Right renal cortex interstitium (tissue), 3 donors: Measurements from ENCODE around the gene PDE10A. TPM values are rescaled to one million over a fixed set of nuclear protein-coding genes. Genes with fewer than 3 reads are reported as not detected.

Experiments used
- DNase-seq, 3 donors: peaks; one replicate each; pipeline ENCODE4 v3.0.0-alpha.2; 2013; ENCODE audit warnings: low read depth in 3 of 3, low spot score in 2 of 3
- polyA plus RNA-seq, 3 donors: library from polyadenylated mRNA; unstranded; fragments of 120-200 nt; gene quantifications; one replicate each; pipeline ENCODE4 v1.2.1, GENCODE V29; 2013; ENCODE audit not compliant: insufficient read length in 3 of 3

Gene PDE10A
- polyA plus RNA-seq = 10 to 100 TPM; 19.0 to 20.4 (median 19.9) TPM

- DNase-seq = no peak
Measured at GRCh38 chr6:165662749-165663376, at the start of gene PDE10A. Gene PDE10A (minus strand): TSS chr6:165663241. CDS start chr6:165662811, 430 bp downstream.

- DNase-seq = no peak
Measured at GRCh38 chr6:165708985-165709576, 46.0 kb upstream of the PDE10A start.

- DNase-seq = no peak
Measured at GRCh38 chr6:165707067-165707853, 44.2 kb upstream of the PDE10A start.

- DNase-seq = no peak
Measured at GRCh38 chr6:165705941-165706340, 42.9 kb upstream of the PDE10A start.

GRCh38 chr6:165704045-165704748, 41.2 kb upstream of the PDE10A start:
- no peak for DNase-seq

GRCh38 chr6:165702669-165703068, 39.6 kb upstream of the PDE10A start:
- DNase-seq = no peak

GRCh38 chr6:165701564-165702354, 38.7 kb upstream of the PDE10A start:
- DNase-seq = no peak

GRCh38 chr6:165701005-165701404, 38.0 kb upstream of the PDE10A start:
- DNase-seq = no peak

GRCh38 chr6:165698868-165699267, 35.8 kb upstream of the PDE10A start:
- no peak for DNase-seq

- no peak for DNase-seq
Measured at GRCh38 chr6:165697171-165697570, 34.1 kb upstream of the PDE10A start.

- DNase-seq = no peak
Measured at GRCh38 chr6:165695722-165696515, 32.9 kb upstream of the PDE10A start.

- no peak for DNase-seq
Measured at GRCh38 chr6:165694296-165694695, 31.3 kb upstream of the PDE10A start.

- no peak for DNase-seq
Measured at GRCh38 chr6:165692106-165692653, 29.1 kb upstream of the PDE10A start.

GRCh38 chr6:165689699-165690098, 26.7 kb upstream of the PDE10A start:
- no peak for DNase-seq

GRCh38 chr6:165686596-165687365, 23.7 kb upstream of the PDE10A start:
- DNase-seq = no peak

GRCh38 chr6:165685302-165685701, 22.3 kb upstream of the PDE10A start:
- DNase-seq = no peak

- no peak for DNase-seq
Measured at GRCh38 chr6:165684333-165684732, 21.3 kb upstream of the PDE10A start.

GRCh38 chr6:165680975-165681374, 17.9 kb upstream of the PDE10A start:
- no peak for DNase-seq
